Activated CD8-positive, alpha-beta memory T cell treated with anti-CD3 and anti-CD28 coated beads, Interleukin-2, amount 10 ng/mL, durations not matched to agents 7 days and 5 days (primary cell): ENCODE results near the gene TMUB1. TPM values are rescaled to one million over a fixed set of nuclear protein-coding genes. Genes with fewer than 3 reads are reported as not detected.

Source experiments
- ATAC-seq: fragments of 150-1000 bp; cut with Tn5 transposase; one replicate; pipeline ENCODE4 v1.10.0; 2021; ENCODE audit warnings: moderate library complexity
- CTCF ChIA-PET: fragments of 350-600 bp; sonication (Branson Sonifier 250); formaldehyde crosslinking; loops from one replicate; lab custom pipeline; 2021; ENCODE audit warnings: antibody characterized with exemption; lab: Charles Lee
- DNase-seq: peaks from one replicate; pipeline ENCODE4 v3.0.0-alpha.2; 2020
- H3K27ac Mint-ChIP-seq: one replicate; pipeline ENCODE4 v1.8.0; 2021; ENCODE audit warnings: mild to moderate bottlenecking, mixed read lengths
- H3K27me3 Mint-ChIP-seq: one replicate; pipeline ENCODE4 v1.8.0; 2021; ENCODE audit warnings: mixed read lengths
- H3K36me3 Mint-ChIP-seq: one replicate; pipeline ENCODE4 v1.8.0; 2021; ENCODE audit warnings: mild to moderate bottlenecking, mixed read lengths
- H3K4me1 Mint-ChIP-seq: one replicate; pipeline ENCODE4 v1.8.0; 2021; ENCODE audit warnings: mixed read lengths
- H3K4me3 Mint-ChIP-seq: one replicate; pipeline ENCODE4 v1.8.0; 2021; ENCODE audit warnings: mild to moderate bottlenecking, moderate library complexity, mixed read lengths
- H3K9me3 Mint-ChIP-seq: one replicate; pipeline ENCODE4 v1.8.0; 2022; ENCODE audit warnings: low read depth, mixed read lengths
- total RNA-seq, 2 experiments: library from RNA; stranded (reverse); gene quantifications; one replicate each; pipeline ENCODE4 v1.2.3, GENCODE V29; 2021

TMUB1 gene
- total RNA-seq, 2 experiments from 2014 or later = 83.1 to 85.7 TPM

- no peak overlapping the region for H3K27ac Mint-ChIP-seq
- H3K9me3 Mint-ChIP-seq = no peaks in the 10 kb centered on the region
- H3K27me3 Mint-ChIP-seq = no peaks in the 10 kb centered on the region
- ATAC-seq = no peak
- H3K36me3 Mint-ChIP-seq = peaks cover 8% of the 10 kb centered on the region
- H3K4me3 Mint-ChIP-seq = no peak overlapping the region
- DNase-seq = no peak
- CTCF ChIA-PET = interaction anchor here (0.8 to 1.1 kb wide), 2 partner anchors 18 to 61 kb away, joined by 3 to 4 read pairs; partner anchors contain the start of gene FASTK
- peaks cover 22% of the 10 kb centered on the region for H3K4me1 Mint-ChIP-seq
Measured at GRCh38 chr7:151062399-151063211, 20.7 kb downstream of the TMUB1 start.

DNA sequence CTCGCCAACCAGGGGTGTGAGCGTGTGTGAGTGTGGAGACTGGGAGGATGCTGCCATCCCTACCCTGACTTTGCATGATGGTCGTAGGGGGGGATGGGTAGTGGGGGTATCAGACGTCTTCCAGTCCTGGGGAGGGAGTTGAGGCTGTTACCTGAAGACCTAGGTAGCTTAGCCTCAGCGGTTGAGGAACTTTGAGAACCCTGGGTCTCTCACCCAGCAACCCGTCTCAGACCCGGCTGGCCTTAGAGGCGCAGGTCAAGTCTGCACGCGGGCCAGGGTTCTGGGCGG is 21.2 kb downstream of the TMUB1 start:
- no peak for DNase-seq
- Mint-ChIP-seq H3K27ac (no peak overlapping the region), H3K27me3 (no peaks in the 10 kb centered on the region), H3K4me3 (no peak overlapping the region), H3K9me3 (no peaks in the 10 kb centered on the region), H3K36me3 (peaks cover 3% of the 10 kb centered on the region), H3K4me1 (peaks cover 27% of the 10 kb centered on the region)
- ATAC-seq = no peak
- CTCF ChIA-PET = interaction anchor here (0.8 kb wide), 1 partner anchor 18 kb away, joined by 3 read pairs; the partner anchor contains the start of gene FASTK

GRCh38 chr7:151061213-151062110 is 21.8 kb downstream of the TMUB1 start:
- H3K27ac Mint-ChIP-seq = no peak overlapping the region

GRCh38 chr7:151060416-151061212 is 22.7 kb downstream of the TMUB1 start:
- no peak for DNase-seq
- H3K27ac Mint-ChIP-seq = peak overlapping the region; percentile 66
- H3K9me3 Mint-ChIP-seq = no peaks in the 10 kb centered on the region
- H3K36me3 Mint-ChIP-seq = peaks cover 3% of the 10 kb centered on the region
- ATAC-seq = no peak
- no peaks in the 10 kb centered on the region for H3K27me3 Mint-ChIP-seq
- H3K4me1 Mint-ChIP-seq = peaks cover 34% of the 10 kb centered on the region
- H3K4me3 Mint-ChIP-seq = peak overlapping the region; percentile 91
- CTCF ChIA-PET = interaction anchor here (0.7 to 1.3 kb wide), 12 partner anchors 9 to 117 kb away, joined by 3 to 7 read pairs (median 3); partner anchors contain the start of genes ABCB8, AGAP3 and FASTK

More at GRCh38 chr7:151061213-151062110, 21.8 kb downstream of the TMUB1 start:
- Mint-ChIP-seq H3K36me3 (peaks cover 3% of the 10 kb centered on the region), H3K4me3 (peak overlapping the region; percentile 91), H3K27me3 (no peaks in the 10 kb centered on the region), H3K9me3 (no peaks in the 10 kb centered on the region), H3K4me1 (peaks cover 33% of the 10 kb centered on the region)
- DNase-seq = no peak
- ATAC-seq = no peak
- CTCF ChIA-PET = interaction anchor here (1.3 kb wide), 1 partner anchor 16 kb away, joined by 7 read pairs; no protein-coding TSS in a partner anchor

- CTCF ChIA-PET = interaction anchor here (0.7 to 1.3 kb wide), 12 partner anchors 9 to 116 kb away, joined by 3 to 7 read pairs (median 3); partner anchors contain the start of genes ABCB8, AGAP3 and FASTK
- no peaks in the 10 kb centered on the region for H3K27me3 Mint-ChIP-seq
- H3K4me1 Mint-ChIP-seq = peaks cover 34% of the 10 kb centered on the region
- ATAC-seq = no peak
- H3K9me3 Mint-ChIP-seq = no peaks in the 10 kb centered on the region
- no peaks in the 10 kb centered on the region for H3K36me3 Mint-ChIP-seq
- DNase-seq = no peak
- H3K4me3 Mint-ChIP-seq = peak overlapping the region; percentile 91
- peak overlapping the region; percentile 66 for H3K27ac Mint-ChIP-seq
Measured at GRCh38 chr7:151060113-151060415, 23.2 kb downstream of the TMUB1 start.

- peaks cover 34% of the 10 kb centered on the region for H3K4me1 Mint-ChIP-seq
- ATAC-seq (peak; percentile 28), DNase-seq (peak; percentile 78)
- no peaks in the 10 kb centered on the region for H3K27me3 Mint-ChIP-seq
- peak within 1 kb of the TSS; percentile 91 for H3K4me3 Mint-ChIP-seq
- H3K27ac Mint-ChIP-seq = peak within 1 kb of the TSS; percentile 97
- no peaks in the 10 kb centered on the region for H3K9me3 Mint-ChIP-seq
- CTCF ChIA-PET = interaction anchor here (0.7 to 1.4 kb wide), 14 partner anchors 8 to 116 kb away, joined by 3 to 6 read pairs (median 3); partner anchors contain the start of genes ABCB8, AGAP3 and FASTK
- H3K36me3 Mint-ChIP-seq = no peaks in the 10 kb centered on the region
Measured at GRCh38 chr7:151059367-151060112, 23.8 kb downstream of the TMUB1 start, which contains the start of gene SLC4A2. SLC4A2 (plus strand) TSS chr7:151059589; CDS start chr7:151061988, 2,399 bp downstream.

DNA sequence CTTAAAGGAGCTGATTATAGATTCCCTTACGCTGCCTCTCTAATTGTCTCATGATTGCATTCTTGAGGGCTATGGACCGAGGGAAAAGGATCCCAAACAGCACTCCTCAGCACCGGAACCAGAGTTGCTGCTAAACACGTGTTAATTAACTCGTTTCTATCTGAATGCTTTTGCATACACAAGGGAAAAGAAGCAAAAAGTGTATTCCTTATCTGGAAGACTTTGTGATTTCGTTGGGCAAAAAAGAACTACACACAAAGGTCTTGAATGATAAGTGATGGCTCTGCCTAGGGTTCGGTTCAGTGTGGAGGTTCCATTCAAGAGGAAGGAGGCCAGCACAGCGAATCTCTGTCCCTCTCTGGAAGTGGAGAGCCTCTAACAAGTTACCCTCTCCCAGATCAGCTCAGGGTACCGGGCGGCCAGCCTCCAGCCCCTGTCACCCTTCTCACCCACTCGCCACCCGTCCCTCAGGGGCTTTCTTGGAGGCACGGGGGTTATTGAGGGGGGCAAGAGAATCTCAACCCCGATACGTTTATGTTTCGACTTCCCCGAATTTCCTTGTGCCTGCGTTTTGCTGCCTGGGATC is 24.4 kb downstream of the TMUB1 start:
- ATAC-seq (no peak), DNase-seq (no peak)
- CTCF ChIA-PET = interaction anchor here (0.7 to 1.4 kb wide), 13 partner anchors 9 to 96 kb away, joined by 3 to 5 read pairs (median 3); partner anchors contain the start of genes ABCB8 and FASTK
- Mint-ChIP-seq H3K27ac (peak overlapping the region; percentile 97), H3K36me3 (no peaks in the 10 kb centered on the region), H3K9me3 (no peaks in the 10 kb centered on the region), H3K4me1 (peaks cover 34% of the 10 kb centered on the region), H3K4me3 (peak overlapping the region; percentile 91), H3K27me3 (no peaks in the 10 kb centered on the region)

GRCh38 chr7:151057989-151058780 is 25.1 kb downstream of the TMUB1 start:
- CTCF ChIA-PET = interaction anchor here (0.7 to 1.4 kb wide), 15 partner anchors 8 to 96 kb away, joined by 3 to 6 read pairs (median 3); partner anchors contain the start of genes ABCB8 and FASTK
- ATAC-seq = peak; percentile 91
- Mint-ChIP-seq H3K36me3 (no peaks in the 10 kb centered on the region), H3K27ac (peak overlapping the region; percentile 97), H3K9me3 (no peaks in the 10 kb centered on the region), H3K27me3 (no peaks in the 10 kb centered on the region), H3K4me1 (peaks cover 36% of the 10 kb centered on the region), H3K4me3 (peak overlapping the region; percentile 91)
- DNase-seq = peak; percentile 99

GRCh38 chr7:151057506-151057988 is 25.7 kb downstream of the TMUB1 start, which contains the start of gene CDK5:
CDK5 (minus strand) TSS chr7:151057897; CDS start chr7:151057848, 49 bp downstream.
- Mint-ChIP-seq H3K27ac (peak within 1 kb of the TSS; percentile 97), H3K27me3 (peaks cover under 1% of the 10 kb centered on the region), H3K9me3 (no peaks in the 10 kb centered on the region), H3K4me1 (peaks cover 41% of the 10 kb centered on the region), H3K4me3 (peak within 1 kb of the TSS; percentile 91), H3K36me3 (no peaks in the 10 kb centered on the region)
- ATAC-seq = peak; percentile 8
- CTCF ChIA-PET = interaction anchor here (1.0 to 1.4 kb wide), 2 partner anchors 29 to 95 kb away, joined by 3 to 6 read pairs; partner anchors contain the start of gene ABCB8
- DNase-seq = peak; percentile 57

DNA sequence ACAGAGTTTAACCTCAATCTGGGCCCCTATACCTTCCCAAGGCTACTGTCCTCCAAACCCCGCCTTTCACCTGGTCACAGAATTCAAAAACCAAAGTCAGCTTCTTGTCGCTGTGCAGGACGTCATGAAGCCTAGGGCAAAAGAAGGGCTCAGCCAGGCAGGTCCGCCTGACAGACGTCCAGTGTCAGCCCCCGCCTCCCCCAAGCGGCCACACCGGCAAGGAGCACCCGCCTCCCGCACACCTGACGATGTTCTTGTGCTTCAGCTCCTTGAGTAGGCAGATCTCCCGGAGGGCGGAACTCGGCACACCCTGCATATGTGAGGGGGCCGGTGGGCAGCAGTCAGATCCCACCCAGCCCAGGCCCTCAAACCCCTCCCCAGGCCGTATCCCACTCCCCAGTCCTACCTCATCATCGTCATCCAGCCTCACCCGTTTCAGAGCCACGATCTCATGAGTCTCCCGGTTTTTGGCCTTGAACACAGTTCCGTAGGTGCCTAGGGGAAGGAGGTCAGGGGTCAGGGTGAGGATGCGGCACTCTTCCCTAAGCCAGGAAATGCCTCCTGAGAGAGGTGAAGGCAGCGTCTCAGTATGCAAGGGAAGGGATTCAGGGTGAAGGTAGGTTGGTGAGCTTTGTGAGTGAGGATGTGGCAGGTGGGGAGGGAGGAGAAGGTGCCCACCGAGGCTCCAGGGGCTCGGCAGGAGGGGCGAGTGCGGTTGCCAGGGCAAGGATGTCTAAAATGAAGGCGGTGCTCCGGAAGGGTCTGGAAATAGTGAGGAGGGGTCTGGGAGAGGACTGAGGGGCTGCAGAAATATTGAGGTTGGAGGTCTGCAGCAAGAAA is 26.4 kb downstream of the TMUB1 start:
- no peak for ATAC-seq
- Mint-ChIP-seq H3K27ac (peak overlapping the region; percentile 73), H3K9me3 (no peaks in the 10 kb centered on the region), H3K36me3 (no peaks in the 10 kb centered on the region), H3K4me1 (peaks cover 41% of the 10 kb centered on the region), H3K4me3 (peak overlapping the region; percentile 91), H3K27me3 (peaks cover 2% of the 10 kb centered on the region)
- DNase-seq = no peak
- CTCF ChIA-PET = interaction anchor here (1.0 to 1.4 kb wide), 2 partner anchors 28 to 94 kb away, joined by 3 to 6 read pairs; partner anchors contain the start of gene ABCB8
